Astrocyte (in vitro differentiated cells and primary cell): ENCODE results near the gene MIA2.

Experiments used
- EZH2 ChIP-seq: IDR thresholded peaks from 2 replicates; pipeline ENCODE4 v1.6.1; 2012; ENCODE audit warnings: mild to moderate bottlenecking, low read length, inconsistent platforms; ENCODE audit not compliant: insufficient read depth
- TF ChIP-seq, protein P1 (sequence below): IDR thresholded peaks from 2 replicates; pipeline ENCODE4 v1.5.1; 2011; ENCODE audit warnings: low read depth, mild to moderate bottlenecking, inconsistent platforms, low read length, moderate library complexity; ENCODE audit not compliant: insufficient read depth

DNA sequence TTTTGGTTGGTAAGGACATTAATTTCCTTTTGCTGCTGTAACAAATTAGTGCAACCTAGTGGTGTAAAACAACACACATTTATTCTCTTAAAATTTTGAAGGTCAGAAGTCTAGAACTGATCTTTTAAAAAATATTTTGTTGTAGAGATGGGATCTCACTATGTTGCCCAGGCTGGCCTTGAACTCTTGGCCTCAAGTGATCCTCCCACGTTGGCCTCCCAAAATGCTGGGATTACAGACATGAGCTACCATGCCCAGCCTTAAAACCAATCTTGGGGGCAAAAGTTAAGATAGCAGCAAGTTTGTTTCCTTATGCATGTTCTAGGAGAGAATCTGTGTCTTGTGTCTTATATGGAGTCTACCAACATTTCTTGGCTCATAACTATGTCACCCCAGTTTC lies 55.8 kb downstream of the MIA2 start:
- no peak for TF ChIP-seq EZH2
- TF ChIP-seq, protein P1, sequence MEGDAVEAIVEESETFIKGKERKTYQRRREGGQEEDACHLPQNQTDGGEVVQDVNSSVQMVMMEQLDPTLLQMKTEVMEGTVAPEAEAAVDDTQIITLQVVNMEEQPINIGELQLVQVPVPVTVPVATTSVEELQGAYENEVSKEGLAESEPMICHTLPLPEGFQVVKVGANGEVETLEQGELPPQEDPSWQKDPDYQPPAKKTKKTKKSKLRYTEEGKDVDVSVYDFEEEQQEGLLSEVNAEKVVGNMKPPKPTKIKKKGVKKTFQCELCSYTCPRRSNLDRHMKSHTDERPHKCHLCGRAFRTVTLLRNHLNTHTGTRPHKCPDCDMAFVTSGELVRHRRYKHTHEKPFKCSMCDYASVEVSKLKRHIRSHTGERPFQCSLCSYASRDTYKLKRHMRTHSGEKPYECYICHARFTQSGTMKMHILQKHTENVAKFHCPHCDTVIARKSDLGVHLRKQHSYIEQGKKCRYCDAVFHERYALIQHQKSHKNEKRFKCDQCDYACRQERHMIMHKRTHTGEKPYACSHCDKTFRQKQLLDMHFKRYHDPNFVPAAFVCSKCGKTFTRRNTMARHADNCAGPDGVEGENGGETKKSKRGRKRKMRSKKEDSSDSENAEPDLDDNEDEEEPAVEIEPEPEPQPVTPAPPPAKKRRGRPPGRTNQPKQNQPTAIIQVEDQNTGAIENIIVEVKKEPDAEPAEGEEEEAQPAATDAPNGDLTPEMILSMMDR: no peak
